Uterus (tissue), 2 donors: ENCODE measurements around the gene FAM53B.

Experiments used
- CTCF ChIP-seq, 4 experiments: fragments of 200-600 bp in 2 of 4; fragments of 450-650 bp in 2 of 4; sonication (generic) in 2 of 4; IDR thresholded peaks; one replicate each; pipeline ENCODE4 v1.5.1; 2016 to 2019; ENCODE audit warnings: antibody characterized with exemption in 4 of 4, mild to moderate bottlenecking in 2 of 4, moderate library complexity in 1 of 4
- POLR2A ChIP-seq, 2 donors: fragments of 450-650 bp; IDR thresholded peaks; one replicate each; pipeline ENCODE4 v1.6.1; 2016; ENCODE audit warnings: antibody characterized with exemption in 2 of 2, mild to moderate bottlenecking in 1 of 2, moderate library complexity in 1 of 2

GRCh38 chr10:124666494-124666893 is 77.7 kb downstream of the FAM53B start:
- TF ChIP-seq CTCF (IDR thresholded peaks at IDR 0.05) (no peak), POLR2A (IDR thresholded peaks at IDR 0.05) (no peak)
